ENCODE results near the gene SFTA2.

DNA sequence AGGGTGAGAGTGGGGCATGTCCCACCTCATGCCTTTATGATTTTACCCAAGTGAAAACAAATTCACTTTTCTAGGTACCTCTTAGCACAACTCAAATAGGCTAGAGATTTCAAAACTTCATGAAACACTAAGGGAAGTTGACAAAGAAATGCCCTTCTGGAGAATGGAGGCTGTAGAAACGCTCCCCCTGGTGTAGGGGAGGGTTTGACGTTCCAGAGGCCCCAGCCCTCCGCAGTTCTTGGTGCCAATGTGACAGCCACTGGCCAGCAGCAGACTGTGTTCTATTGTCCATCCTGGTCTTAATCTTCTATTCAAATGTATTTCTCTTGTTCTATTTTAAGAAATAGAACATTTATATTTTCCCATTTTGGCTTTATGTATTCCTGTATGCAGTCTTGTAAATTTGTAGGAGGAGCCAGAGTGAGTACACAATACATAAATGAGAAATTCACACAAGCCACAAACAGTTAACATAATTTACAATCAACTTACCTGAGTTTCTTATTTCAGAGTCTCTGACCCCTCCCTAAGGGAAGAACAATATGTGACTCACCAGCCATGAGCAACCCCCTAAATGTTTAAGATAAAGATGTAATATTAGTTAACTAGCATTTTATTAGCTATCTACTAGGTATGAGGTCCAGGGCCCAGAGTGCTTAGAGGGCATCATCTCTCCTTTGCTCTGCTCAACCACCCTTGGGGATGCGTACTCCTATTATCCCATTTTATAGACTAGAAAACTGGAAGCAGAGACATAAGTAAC lies 42.7 kb upstream of the SFTA2 start:
- TF ChIP-seq, protein P1, sequence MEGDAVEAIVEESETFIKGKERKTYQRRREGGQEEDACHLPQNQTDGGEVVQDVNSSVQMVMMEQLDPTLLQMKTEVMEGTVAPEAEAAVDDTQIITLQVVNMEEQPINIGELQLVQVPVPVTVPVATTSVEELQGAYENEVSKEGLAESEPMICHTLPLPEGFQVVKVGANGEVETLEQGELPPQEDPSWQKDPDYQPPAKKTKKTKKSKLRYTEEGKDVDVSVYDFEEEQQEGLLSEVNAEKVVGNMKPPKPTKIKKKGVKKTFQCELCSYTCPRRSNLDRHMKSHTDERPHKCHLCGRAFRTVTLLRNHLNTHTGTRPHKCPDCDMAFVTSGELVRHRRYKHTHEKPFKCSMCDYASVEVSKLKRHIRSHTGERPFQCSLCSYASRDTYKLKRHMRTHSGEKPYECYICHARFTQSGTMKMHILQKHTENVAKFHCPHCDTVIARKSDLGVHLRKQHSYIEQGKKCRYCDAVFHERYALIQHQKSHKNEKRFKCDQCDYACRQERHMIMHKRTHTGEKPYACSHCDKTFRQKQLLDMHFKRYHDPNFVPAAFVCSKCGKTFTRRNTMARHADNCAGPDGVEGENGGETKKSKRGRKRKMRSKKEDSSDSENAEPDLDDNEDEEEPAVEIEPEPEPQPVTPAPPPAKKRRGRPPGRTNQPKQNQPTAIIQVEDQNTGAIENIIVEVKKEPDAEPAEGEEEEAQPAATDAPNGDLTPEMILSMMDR (IDR thresholded peaks at IDR 0.05; ENCODE audit: poor library complexity): no peak
- TF ChIP-seq EZH2 (IDR thresholded peaks at IDR 0.05; ENCODE audit: borderline replicate concordance): no peak
- TF ChIP-seq EZH2phosphoT487 (IDR thresholded peaks at IDR 0.05; ENCODE audit: low read depth, severe bottlenecking, unreplicated experiment): no peak
